ENCODE measurements around the gene IL4R. TPM values are rescaled to one million over a fixed set of nuclear protein-coding genes. Genes with fewer than 3 reads are reported as not detected.

Gene IL4R
- total and polyA plus RNA-seq, 10 of the 15 experiments (the other 5 are each of a cell fraction or from before 2014, with no cell fraction given) = 2.6 to 70.4 (median 36.6) TPM

DNA sequence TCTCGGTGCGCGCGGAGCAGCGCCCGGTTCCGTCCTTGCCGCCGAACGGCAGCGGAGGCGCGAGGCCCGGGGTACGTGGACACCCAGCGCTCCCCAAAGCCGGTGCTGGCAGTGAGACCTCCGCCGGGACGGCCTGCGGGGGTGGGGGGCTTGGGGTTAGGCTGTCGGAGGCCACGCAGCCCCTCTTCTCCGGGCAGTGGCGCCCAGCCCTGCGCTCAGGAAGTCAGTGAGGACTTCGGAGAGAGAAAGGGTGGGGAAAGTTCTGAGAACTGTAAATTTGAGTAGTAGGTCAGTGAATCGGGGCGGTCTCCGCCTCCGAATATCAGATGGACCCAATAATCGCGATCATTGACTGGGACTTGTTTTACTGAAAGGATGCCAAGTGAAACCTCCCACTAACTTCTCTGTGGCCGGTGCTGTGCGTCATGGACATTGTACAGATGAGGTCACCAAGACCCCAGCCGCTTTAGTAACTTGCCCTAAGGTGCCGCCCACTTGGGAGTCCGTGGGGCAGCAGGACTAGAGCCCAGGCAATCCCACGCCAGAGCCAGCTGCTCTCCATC is 468 bp downstream of the IL4R start (continued):
- TF ChIP-seq TCF12 (IDR thresholded peaks at IDR 0.05; ENCODE audit: low read depth, low read length) = no peak
- peak; percentile 20 for TF ChIP-seq GATAD2B (conservative IDR thresholded peaks at IDR 0.05; ENCODE audit: low read depth)
- TF ChIP-seq NFYB (IDR thresholded peaks at IDR 0.05; ENCODE audit: insufficient read depth, low read depth, low read length) = no peak
- TF ChIP-seq RAD21 (IDR thresholded peaks at IDR 0.05; ENCODE audit: insufficient read depth, low read depth, low read length) = no peak
- no peak for TF ChIP-seq SMAD1 (IDR thresholded peaks at IDR 0.05; ENCODE audit: low read depth, partially characterized antibody)
- 0 out of 2 replicates have a peak, but pooled peaks have one; percentile 29 for TF ChIP-seq CHD1 (IDR thresholded peaks at IDR 0.05; ENCODE audit: low read depth, low read length)
- peak; percentile 86 for TF ChIP-seq ATF7 (IDR thresholded peaks at IDR 0.05; ENCODE audit: low read depth)
- no peak for TF ChIP-seq PRDM15 (CRISPR knock-in tag; IDR thresholded peaks at IDR 0.05)
- TF ChIP-seq, protein P1, sequence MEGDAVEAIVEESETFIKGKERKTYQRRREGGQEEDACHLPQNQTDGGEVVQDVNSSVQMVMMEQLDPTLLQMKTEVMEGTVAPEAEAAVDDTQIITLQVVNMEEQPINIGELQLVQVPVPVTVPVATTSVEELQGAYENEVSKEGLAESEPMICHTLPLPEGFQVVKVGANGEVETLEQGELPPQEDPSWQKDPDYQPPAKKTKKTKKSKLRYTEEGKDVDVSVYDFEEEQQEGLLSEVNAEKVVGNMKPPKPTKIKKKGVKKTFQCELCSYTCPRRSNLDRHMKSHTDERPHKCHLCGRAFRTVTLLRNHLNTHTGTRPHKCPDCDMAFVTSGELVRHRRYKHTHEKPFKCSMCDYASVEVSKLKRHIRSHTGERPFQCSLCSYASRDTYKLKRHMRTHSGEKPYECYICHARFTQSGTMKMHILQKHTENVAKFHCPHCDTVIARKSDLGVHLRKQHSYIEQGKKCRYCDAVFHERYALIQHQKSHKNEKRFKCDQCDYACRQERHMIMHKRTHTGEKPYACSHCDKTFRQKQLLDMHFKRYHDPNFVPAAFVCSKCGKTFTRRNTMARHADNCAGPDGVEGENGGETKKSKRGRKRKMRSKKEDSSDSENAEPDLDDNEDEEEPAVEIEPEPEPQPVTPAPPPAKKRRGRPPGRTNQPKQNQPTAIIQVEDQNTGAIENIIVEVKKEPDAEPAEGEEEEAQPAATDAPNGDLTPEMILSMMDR (IDR thresholded peaks at IDR 0.05 in 2 of 3, conservative IDR thresholded peaks at IDR 0.05 in 1 of 3; ENCODE audit: control insufficient read depth in 2 of 3, extremely low read depth in 1 of 3, insufficient read depth in 1 of 3, low read depth in 3 of 3, low read length in 3 of 3) = no peak
- TF ChIP-seq, protein P2, sequence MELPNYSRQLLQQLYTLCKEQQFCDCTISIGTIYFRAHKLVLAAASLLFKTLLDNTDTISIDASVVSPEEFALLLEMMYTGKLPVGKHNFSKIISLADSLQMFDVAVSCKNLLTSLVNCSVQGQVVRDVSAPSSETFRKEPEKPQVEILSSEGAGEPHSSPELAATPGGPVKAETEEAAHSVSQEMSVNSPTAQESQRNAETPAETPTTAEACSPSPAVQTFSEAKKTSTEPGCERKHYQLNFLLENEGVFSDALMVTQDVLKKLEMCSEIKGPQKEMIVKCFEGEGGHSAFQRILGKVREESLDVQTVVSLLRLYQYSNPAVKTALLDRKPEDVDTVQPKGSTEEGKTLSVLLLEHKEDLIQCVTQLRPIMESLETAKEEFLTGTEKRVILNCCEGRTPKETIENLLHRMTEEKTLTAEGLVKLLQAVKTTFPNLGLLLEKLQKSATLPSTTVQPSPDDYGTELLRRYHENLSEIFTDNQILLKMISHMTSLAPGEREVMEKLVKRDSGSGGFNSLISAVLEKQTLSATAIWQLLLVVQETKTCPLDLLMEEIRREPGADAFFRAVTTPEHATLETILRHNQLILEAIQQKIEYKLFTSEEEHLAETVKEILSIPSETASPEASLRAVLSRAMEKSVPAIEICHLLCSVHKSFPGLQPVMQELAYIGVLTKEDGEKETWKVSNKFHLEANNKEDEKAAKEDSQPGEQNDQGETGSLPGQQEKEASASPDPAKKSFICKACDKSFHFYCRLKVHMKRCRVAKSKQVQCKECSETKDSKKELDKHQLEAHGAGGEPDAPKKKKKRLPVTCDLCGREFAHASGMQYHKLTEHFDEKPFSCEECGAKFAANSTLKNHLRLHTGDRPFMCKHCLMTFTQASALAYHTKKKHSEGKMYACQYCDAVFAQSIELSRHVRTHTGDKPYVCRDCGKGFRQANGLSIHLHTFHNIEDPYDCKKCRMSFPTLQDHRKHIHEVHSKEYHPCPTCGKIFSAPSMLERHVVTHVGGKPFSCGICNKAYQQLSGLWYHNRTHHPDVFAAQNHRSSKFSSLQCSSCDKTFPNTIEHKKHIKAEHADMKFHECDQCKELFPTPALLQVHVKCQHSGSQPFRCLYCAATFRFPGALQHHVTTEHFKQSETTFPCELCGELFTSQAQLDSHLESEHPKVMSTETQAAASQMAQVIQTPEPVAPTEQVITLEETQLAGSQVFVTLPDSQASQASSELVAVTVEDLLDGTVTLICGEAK (IDR thresholded peaks at IDR 0.05; ENCODE audit: borderline replicate concordance) = no peak
- TF ChIP-seq, protein P3, sequence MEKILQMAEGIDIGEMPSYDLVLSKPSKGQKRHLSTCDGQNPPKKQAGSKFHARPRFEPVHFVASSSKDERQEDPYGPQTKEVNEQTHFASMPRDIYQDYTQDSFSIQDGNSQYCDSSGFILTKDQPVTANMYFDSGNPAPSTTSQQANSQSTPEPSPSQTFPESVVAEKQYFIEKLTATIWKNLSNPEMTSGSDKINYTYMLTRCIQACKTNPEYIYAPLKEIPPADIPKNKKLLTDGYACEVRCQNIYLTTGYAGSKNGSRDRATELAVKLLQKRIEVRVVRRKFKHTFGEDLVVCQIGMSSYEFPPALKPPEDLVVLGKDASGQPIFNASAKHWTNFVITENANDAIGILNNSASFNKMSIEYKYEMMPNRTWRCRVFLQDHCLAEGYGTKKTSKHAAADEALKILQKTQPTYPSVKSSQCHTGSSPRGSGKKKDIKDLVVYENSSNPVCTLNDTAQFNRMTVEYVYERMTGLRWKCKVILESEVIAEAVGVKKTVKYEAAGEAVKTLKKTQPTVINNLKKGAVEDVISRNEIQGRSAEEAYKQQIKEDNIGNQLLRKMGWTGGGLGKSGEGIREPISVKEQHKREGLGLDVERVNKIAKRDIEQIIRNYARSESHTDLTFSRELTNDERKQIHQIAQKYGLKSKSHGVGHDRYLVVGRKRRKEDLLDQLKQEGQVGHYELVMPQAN (conservative IDR thresholded peaks at IDR 0.05) = no peak
- TF ChIP-seq ZNF274 (IDR thresholded peaks at IDR 0.05; ENCODE audit: insufficient read depth, insufficient read length) = no peak
- no peak for TF ChIP-seq MEF2A (IDR thresholded peaks at IDR 0.05; ENCODE audit: insufficient read depth, low read depth, low read length)
- no peak for TF ChIP-seq SREBF1 (IDR thresholded peaks at IDR 0.05; ENCODE audit: low read length)
- TF ChIP-seq SP1 (IDR thresholded peaks at IDR 0.05; ENCODE audit: low read depth, low read length) = no peak
- TF ChIP-seq KLF5 (IDR thresholded peaks at IDR 0.05; ENCODE audit: partially characterized antibody) = no peak
- no peak for TF ChIP-seq ZZZ3 (IDR thresholded peaks at IDR 0.05; ENCODE audit: control insufficient read depth, insufficient read length, low read depth)
- no peak for TF ChIP-seq EED (IDR thresholded peaks at IDR 0.05; ENCODE audit: low read depth)
- 0 out of 2 replicates have a peak, but pooled peaks have one; percentile 30 for TF ChIP-seq NBN (IDR thresholded peaks at IDR 0.05)
